Neutrophil (primary cell): Measurements from ENCODE around the gene MOV10.

Experiments
- H3K27ac ChIP-seq: fragments of 200-600 bp; sonication (generic); 2 replicates; pipeline ENCODE4 v1.5.1; 2016; ENCODE audit warnings: mild to moderate bottlenecking, moderate library complexity
- H3K27me3 ChIP-seq: fragments of 200-600 bp; sonication (generic); 2 replicates; pipeline ENCODE4 v1.6.0; 2016; ENCODE audit warnings: mild to moderate bottlenecking
- H3K36me3 ChIP-seq: fragments of 200-600 bp; sonication (generic); 2 replicates; pipeline ENCODE4 v1.5.1; 2017
- H3K4me1 ChIP-seq, 2 experiments: fragments of 200-600 bp in 1 of 2; sonication (generic) in 1 of 2; 1 replicate in 1 of 2; 2 replicates in 1 of 2; pipeline versions ENCODE4 v1.5.1 to v1.6.1; 2013 to 2016; ENCODE audit warnings: low read depth in 1 of 2, low read length in 1 of 2, mild to moderate bottlenecking in 1 of 2, moderate library complexity in 1 of 2; ENCODE audit not compliant: control insufficient read depth in 1 of 2, insufficient read depth in 1 of 2
- H3K4me3 ChIP-seq, 2 experiments: fragments of 200-600 bp in 1 of 2; sonication (generic) in 1 of 2; 1 replicate in 1 of 2; 2 replicates in 1 of 2; pipeline ENCODE4 v1.5.1; 2013 to 2016; ENCODE audit warnings: low read depth in 1 of 2, low read length in 1 of 2, mild to moderate bottlenecking in 1 of 2, moderate library complexity in 1 of 2
- H3K9me3 ChIP-seq: fragments of 200-600 bp; sonication (generic); 2 replicates; pipeline ENCODE4 v1.5.1; 2016
- TF ChIP-seq, protein P1 (sequence below): fragments of 200-600 bp; sonication (generic); IDR thresholded peaks from 2 replicates; pipeline ENCODE4 v1.5.1; 2016; ENCODE audit warnings: antibody characterized with exemption

MOV10 gene

GRCh38 chr1:112707221-112708001 lies 33.0 kb downstream of the MOV10 start:
- Histone ChIP-seq H3K36me3 (no peaks in the 10 kb centered on the region), H3K4me1 (peaks cover 4 to 9% of the 10 kb centered on the region in 2 experiments), H3K27me3 (peaks cover 100% of the 10 kb centered on the region), H3K9me3 (no peaks in the 10 kb centered on the region), H3K27ac (no peak overlapping the region), H3K4me3 (peak overlapping the region; percentile 59 to 63)
- TF ChIP-seq, protein P1, sequence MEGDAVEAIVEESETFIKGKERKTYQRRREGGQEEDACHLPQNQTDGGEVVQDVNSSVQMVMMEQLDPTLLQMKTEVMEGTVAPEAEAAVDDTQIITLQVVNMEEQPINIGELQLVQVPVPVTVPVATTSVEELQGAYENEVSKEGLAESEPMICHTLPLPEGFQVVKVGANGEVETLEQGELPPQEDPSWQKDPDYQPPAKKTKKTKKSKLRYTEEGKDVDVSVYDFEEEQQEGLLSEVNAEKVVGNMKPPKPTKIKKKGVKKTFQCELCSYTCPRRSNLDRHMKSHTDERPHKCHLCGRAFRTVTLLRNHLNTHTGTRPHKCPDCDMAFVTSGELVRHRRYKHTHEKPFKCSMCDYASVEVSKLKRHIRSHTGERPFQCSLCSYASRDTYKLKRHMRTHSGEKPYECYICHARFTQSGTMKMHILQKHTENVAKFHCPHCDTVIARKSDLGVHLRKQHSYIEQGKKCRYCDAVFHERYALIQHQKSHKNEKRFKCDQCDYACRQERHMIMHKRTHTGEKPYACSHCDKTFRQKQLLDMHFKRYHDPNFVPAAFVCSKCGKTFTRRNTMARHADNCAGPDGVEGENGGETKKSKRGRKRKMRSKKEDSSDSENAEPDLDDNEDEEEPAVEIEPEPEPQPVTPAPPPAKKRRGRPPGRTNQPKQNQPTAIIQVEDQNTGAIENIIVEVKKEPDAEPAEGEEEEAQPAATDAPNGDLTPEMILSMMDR: peak; percentile 77

GRCh38 chr1:112708002-112708448 lies 33.6 kb downstream of the MOV10 start:
- no peak overlapping the region for H3K4me3 ChIP-seq
- no peaks in the 10 kb centered on the region for H3K9me3 ChIP-seq
- TF ChIP-seq, protein P1: no peak
- H3K27ac ChIP-seq: no peak overlapping the region
- H3K4me1 ChIP-seq: peaks cover 4 to 9% of the 10 kb centered on the region in 2 experiments
- peaks cover 100% of the 10 kb centered on the region for H3K27me3 ChIP-seq
- H3K36me3 ChIP-seq: no peaks in the 10 kb centered on the region

GRCh38 chr1:112708489-112708888 lies 34.0 kb downstream of the MOV10 start:
- no peak overlapping the region for H3K4me3 ChIP-seq
- H3K9me3 ChIP-seq: no peaks in the 10 kb centered on the region
- peaks cover 4 to 9% of the 10 kb centered on the region in 2 experiments for H3K4me1 ChIP-seq
- H3K27me3 ChIP-seq: peaks cover 100% of the 10 kb centered on the region
- no peaks in the 10 kb centered on the region for H3K36me3 ChIP-seq
- no peak overlapping the region for H3K27ac ChIP-seq
- TF ChIP-seq, protein P1: no peak

GRCh38 chr1:112710159-112710558 lies 35.7 kb downstream of the MOV10 start:
- TF ChIP-seq, protein P1: no peak
- Histone ChIP-seq H3K27ac (no peak overlapping the region), H3K4me3 (no peak overlapping the region), H3K27me3 (peaks cover 100% of the 10 kb centered on the region), H3K9me3 (no peaks in the 10 kb centered on the region), H3K4me1 (peaks cover 18 to 25% of the 10 kb centered on the region in 2 experiments), H3K36me3 (no peaks in the 10 kb centered on the region)

- Histone ChIP-seq H3K27me3 (peaks cover 100% of the 10 kb centered on the region), H3K27ac (no peak overlapping the region), H3K4me1 (peaks cover 21 to 29% of the 10 kb centered on the region in 2 experiments), H3K36me3 (no peaks in the 10 kb centered on the region), H3K4me3 (no peak overlapping the region), H3K9me3 (no peaks in the 10 kb centered on the region)
- TF ChIP-seq, protein P1: no peak
Measured at GRCh38 chr1:112710586-112710985, 36.1 kb downstream of the MOV10 start.
